Mesothelial cell of epicardium (in vitro differentiated cells): ENCODE measurements around the gene CCDC146. TPM values are rescaled to one million over a fixed set of nuclear protein-coding genes. Genes with fewer than 3 reads are reported as not detected.

Experiments used
- DNase-seq, 2 experiments: peaks; one replicate each; pipeline ENCODE4 v3.0.0; 2021; ENCODE audit warnings: low spot score in 2 of 2; ENCODE audit not compliant: unreplicated experiment in 2 of 2
- H3K27ac Mint-ChIP-seq: 2 replicates; pipeline ENCODE4 v1.8.0; 2021; ENCODE audit warnings: mixed read lengths
- H3K27me3 Mint-ChIP-seq: 2 replicates; pipeline ENCODE4 v1.8.0; 2021; ENCODE audit warnings: low read depth, mixed read lengths
- H3K36me3 Mint-ChIP-seq: 2 replicates; pipeline ENCODE4 v1.8.0; 2021; ENCODE audit warnings: mixed read lengths
- H3K4me1 Mint-ChIP-seq: 2 replicates; pipeline ENCODE4 v1.8.0; 2021; ENCODE audit warnings: mixed read lengths
- H3K4me3 Mint-ChIP-seq: 2 replicates; pipeline ENCODE4 v1.8.0; 2021; ENCODE audit warnings: mild to moderate bottlenecking, moderate library complexity, mixed read lengths
- H3K9me3 Mint-ChIP-seq: 2 replicates; pipeline ENCODE4 v1.8.0; 2021; ENCODE audit warnings: mixed read lengths
- total RNA-seq: library from RNA; stranded (reverse); gene quantifications from 3 replicates; pipeline ENCODE4 v1.2.1, GENCODE V29; 2021
- TF ChIP-seq, protein P1 (sequence below): fragments of 200-600 bp; sonication (generic); IDR thresholded peaks from one replicate; pipeline ENCODE4 v1.5.0; 2021; ENCODE audit warnings: antibody characterized with exemption; ENCODE audit not compliant: unreplicated experiment

CCDC146 gene
- total RNA-seq, 1 donor from 2014 or later, result 13.9 TPM

DNA sequence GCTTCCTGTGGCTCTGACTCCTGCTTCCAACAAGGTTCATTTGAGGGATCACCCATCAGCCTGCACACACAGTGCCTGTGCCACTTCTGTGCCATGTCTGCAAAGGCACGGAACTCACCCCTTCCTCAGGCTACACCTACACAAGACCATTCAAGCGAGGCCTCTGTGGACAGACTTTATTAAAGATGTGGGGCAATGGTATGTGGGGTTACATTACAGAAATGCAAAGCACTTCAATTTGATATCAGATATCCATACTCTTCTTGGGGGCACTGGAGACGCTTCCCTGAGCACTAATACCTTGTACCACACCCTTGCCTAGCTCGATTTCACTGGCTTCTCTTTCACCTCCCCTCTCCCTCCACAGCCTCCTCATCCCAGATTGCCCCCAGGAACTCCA is 161.6 kb downstream of the CCDC146 start:
- TF ChIP-seq, protein P1, sequence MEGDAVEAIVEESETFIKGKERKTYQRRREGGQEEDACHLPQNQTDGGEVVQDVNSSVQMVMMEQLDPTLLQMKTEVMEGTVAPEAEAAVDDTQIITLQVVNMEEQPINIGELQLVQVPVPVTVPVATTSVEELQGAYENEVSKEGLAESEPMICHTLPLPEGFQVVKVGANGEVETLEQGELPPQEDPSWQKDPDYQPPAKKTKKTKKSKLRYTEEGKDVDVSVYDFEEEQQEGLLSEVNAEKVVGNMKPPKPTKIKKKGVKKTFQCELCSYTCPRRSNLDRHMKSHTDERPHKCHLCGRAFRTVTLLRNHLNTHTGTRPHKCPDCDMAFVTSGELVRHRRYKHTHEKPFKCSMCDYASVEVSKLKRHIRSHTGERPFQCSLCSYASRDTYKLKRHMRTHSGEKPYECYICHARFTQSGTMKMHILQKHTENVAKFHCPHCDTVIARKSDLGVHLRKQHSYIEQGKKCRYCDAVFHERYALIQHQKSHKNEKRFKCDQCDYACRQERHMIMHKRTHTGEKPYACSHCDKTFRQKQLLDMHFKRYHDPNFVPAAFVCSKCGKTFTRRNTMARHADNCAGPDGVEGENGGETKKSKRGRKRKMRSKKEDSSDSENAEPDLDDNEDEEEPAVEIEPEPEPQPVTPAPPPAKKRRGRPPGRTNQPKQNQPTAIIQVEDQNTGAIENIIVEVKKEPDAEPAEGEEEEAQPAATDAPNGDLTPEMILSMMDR, result no peak
- no peak for DNase-seq
- H3K9me3 Mint-ChIP-seq, result peaks cover 7% of the 10 kb centered on the region
- peaks cover 20% of the 10 kb centered on the region for H3K4me1 Mint-ChIP-seq
- H3K4me3 Mint-ChIP-seq, result no peak overlapping the region
- H3K27me3 Mint-ChIP-seq, result no peaks in the 10 kb centered on the region
- H3K36me3 Mint-ChIP-seq, result peaks cover 23% of the 10 kb centered on the region
- no peak overlapping the region for H3K27ac Mint-ChIP-seq

DNA sequence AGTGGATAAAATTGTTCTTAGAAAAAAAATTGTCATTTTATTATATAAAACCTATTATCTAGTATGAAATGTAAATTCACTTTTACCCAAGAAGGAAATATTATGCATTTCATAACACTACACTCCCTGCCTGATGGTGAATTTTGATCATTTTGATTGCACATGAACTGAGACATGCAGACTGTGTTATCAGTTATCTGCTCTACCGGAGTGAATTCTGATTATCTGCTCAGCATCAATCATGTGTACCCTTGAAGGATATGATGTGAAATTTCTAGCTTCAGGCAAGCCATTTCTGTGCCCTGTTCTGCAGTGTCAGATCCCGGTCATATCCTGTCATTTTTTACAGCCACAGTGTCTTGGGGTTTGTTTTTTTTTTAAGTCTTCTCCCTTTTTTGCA is 162.2 kb downstream of the CCDC146 start:
- TF ChIP-seq, protein P1, result no peak
- no peak overlapping the region for H3K27ac Mint-ChIP-seq
- H3K9me3 Mint-ChIP-seq, result peaks cover 8% of the 10 kb centered on the region
- peaks cover 20% of the 10 kb centered on the region for H3K4me1 Mint-ChIP-seq
- peaks cover 27% of the 10 kb centered on the region for H3K36me3 Mint-ChIP-seq
- no peak overlapping the region for H3K4me3 Mint-ChIP-seq
- no peaks in the 10 kb centered on the region for H3K27me3 Mint-ChIP-seq
- DNase-seq, result no peak

DNA sequence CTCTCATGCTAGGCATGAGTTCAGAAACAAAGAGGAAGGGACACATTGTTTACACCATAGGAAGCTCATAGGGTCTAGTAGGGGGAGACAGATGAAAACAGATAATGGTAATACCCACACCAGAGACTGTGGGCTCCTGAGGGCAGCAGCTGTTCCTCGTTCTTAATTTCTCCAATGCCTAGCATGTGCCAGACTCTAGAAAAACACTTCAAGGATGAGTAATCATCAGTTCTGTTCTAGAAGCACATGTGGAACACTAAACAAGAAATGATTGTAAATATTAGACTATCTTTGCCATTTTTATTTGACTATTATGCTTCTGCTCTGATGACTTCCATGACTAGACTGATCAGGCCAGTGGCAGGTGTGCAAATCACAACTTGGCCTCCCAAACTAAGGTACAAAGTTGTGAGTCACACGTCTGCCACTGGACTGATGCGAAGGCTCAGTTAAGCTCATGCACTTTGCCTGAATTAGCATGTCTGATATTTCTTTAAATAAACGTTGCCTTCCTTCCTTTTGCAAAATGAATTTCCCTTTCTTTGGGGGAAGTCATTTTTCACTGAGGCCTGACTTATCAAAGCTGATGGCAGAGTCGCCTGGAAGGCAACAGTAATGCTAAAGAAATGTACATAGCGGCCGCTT is 166.4 kb downstream of the CCDC146 start:
- Mint-ChIP-seq H3K36me3 (peaks cover 36% of the 10 kb centered on the region), H3K27ac (no peak overlapping the region), H3K9me3 (peaks cover 8% of the 10 kb centered on the region)

DNA sequence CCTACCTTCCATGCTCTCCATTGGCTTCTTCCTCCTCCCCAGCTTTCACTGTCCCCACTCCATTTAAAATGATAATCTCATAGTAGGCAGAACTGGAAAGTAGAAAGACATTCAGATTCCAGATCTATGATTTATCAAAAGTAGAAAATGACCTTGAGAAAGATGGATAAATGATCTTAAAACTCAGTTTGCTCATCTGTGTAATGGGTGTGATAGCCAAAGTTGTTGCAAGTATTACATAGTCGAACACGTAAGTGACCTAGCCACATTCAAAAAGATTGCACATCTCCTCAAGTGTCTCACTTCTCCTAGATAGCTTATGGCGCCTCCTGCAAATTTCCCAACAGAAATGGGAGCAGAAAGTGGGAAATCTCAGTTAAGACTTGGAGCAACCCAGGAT is 167.0 kb downstream of the CCDC146 start:
- Mint-ChIP-seq H3K27me3 (no peaks in the 10 kb centered on the region), H3K4me3 (no peak overlapping the region), H3K27ac (no peak overlapping the region), H3K9me3 (peaks cover 8% of the 10 kb centered on the region), H3K4me1 (peaks cover 4% of the 10 kb centered on the region), H3K36me3 (peaks cover 36% of the 10 kb centered on the region)
- TF ChIP-seq, protein P1, result no peak
- no peak for DNase-seq

More for the DNA sequence above, 166.4 kb downstream of the CCDC146 start:
- TF ChIP-seq, protein P1, result no peak
- no peak overlapping the region for H3K4me3 Mint-ChIP-seq
- DNase-seq, result no peak
- peaks cover 9% of the 10 kb centered on the region for H3K4me1 Mint-ChIP-seq
- no peaks in the 10 kb centered on the region for H3K27me3 Mint-ChIP-seq

DNA sequence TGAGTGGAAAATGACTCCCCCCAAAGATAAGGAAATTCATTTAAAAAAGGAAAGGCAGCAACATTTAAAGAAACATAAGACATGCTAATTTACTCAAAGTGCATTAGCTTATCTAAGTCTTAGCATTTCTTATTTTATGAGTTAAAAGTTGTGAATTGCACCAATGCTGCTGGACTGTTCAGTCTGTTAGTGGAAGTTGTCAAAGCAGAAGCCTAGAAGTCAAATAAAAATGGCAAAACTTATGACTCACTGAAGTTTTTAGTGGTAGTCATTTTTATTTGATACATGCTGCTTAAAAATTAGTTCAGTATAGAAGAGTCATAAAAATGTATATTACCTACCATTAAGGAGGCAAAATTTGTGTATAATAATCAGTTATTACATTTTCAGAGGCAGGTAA is 168.0 kb downstream of the CCDC146 start:
- TF ChIP-seq, protein P1, result no peak
- Mint-ChIP-seq H3K9me3 (peaks cover 8% of the 10 kb centered on the region), H3K4me3 (no peak overlapping the region), H3K27me3 (no peaks in the 10 kb centered on the region), H3K27ac (no peak overlapping the region), H3K4me1 (no peaks in the 10 kb centered on the region), H3K36me3 (peaks cover 36% of the 10 kb centered on the region)
- no peak for DNase-seq

DNA sequence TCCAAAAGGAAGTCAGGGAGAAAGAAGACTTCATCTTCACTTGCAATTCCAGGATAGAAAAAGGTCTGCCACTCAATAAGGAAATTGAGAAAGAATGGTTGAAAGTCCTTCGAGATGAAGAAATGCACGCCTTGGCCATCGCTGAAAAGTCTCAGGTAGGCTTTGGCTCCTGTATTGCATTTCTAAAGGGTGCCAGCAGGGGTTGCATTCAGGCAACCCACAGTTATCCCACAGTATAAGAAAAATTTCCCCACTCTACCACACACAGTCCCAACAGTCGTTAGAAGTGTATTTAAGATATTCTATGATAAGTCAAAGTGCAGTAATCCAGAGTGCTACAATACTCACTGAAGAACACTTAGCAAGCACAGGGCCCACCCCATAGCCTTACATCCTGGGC is 170.6 kb downstream of the CCDC146 start:
- Mint-ChIP-seq H3K27me3 (no peaks in the 10 kb centered on the region), H3K9me3 (peaks cover 18% of the 10 kb centered on the region)

More for the DNA sequence above, 170.6 kb downstream of the CCDC146 start:
- no peak for DNase-seq
- Mint-ChIP-seq H3K27ac (no peak overlapping the region), H3K4me1 (no peaks in the 10 kb centered on the region), H3K4me3 (no peak overlapping the region), H3K36me3 (peaks cover 35% of the 10 kb centered on the region)
- TF ChIP-seq, protein P1, result no peak
